ENCODE measurements around the gene AR. TPM values are rescaled to one million over a fixed set of nuclear protein-coding genes. Genes with fewer than 3 reads are reported as not detected.

The AR gene
- total and polyA plus RNA-seq, 7 donors, result under 0.01 to 9.1 (median 5.4) TPM; not detected in 1

- Histone ChIP-seq H3K4me3 (no peak overlapping the region), H3K4me1 (peaks cover 0 to 8% (median 0%) of the 10 kb centered on the region in 4 donors), H3K27me3 (no peaks in the 10 kb centered on the region), H3K36me3 (no peaks in the 10 kb centered on the region), H3K27ac (peak overlapping the region in 2 of 4 donors; percentile 23 to 56), H3K9me3 (no peaks in the 10 kb centered on the region)
- TF ChIP-seq EP300 (IDR thresholded peaks at IDR 0.05) (no peak), POLR2AphosphoS5 (IDR thresholded peaks at IDR 0.05) (no peak), CTCF (IDR thresholded peaks at IDR 0.05) (no peak), POLR2A (IDR thresholded peaks at IDR 0.05) (no peak)
- WGBS, 2 donors, result 71 to 73% methylated on average over 7 of the region's 7 CpGs
- DNase-seq, result no peak
- intact Hi-C loops (cut with DNase I), result no loop called here
Measured at GRCh38 chrX:67563469-67564448, 19.9 kb downstream of the AR start.

GRCh38 chrX:67564475-67564874 is 20.7 kb downstream of the AR start:
- TF ChIP-seq POLR2AphosphoS5 (IDR thresholded peaks at IDR 0.05) (no peak), CTCF (IDR thresholded peaks at IDR 0.05) (no peak), EP300 (IDR thresholded peaks at IDR 0.05) (no peak), POLR2A (IDR thresholded peaks at IDR 0.05) (no peak)
- no peak for DNase-seq
- H3K4me3 ChIP-seq, result no peak overlapping the region
- peaks cover 0 to 8% (median 0%) of the 10 kb centered on the region in 4 donors for H3K4me1 ChIP-seq
- no peak overlapping the region for H3K27ac ChIP-seq
- intact Hi-C loops (cut with DNase I), result no loop called here
- H3K9me3 ChIP-seq, result no peaks in the 10 kb centered on the region
- H3K36me3 ChIP-seq, result no peaks in the 10 kb centered on the region
- WGBS, 2 donors, result 97 to 100% methylated on average over 1 of the region's 1 CpG
- H3K27me3 ChIP-seq, result no peaks in the 10 kb centered on the region

- Histone ChIP-seq H3K9me3 (no peaks in the 10 kb centered on the region), H3K36me3 (no peaks in the 10 kb centered on the region), H3K27me3 (no peaks in the 10 kb centered on the region), H3K27ac (no peak overlapping the region), H3K4me3 (no peak overlapping the region), H3K4me1 (peaks cover 0 to under 1% (median 0%) of the 10 kb centered on the region in 4 donors)
- DNase-seq, result no peak
- intact Hi-C loops (cut with DNase I), result no loop called here
- 49 to 82% methylated on average over 5 of the region's 5 CpGs for WGBS, 2 donors
- TF ChIP-seq EP300 (IDR thresholded peaks at IDR 0.05), result no peak
- no peak for TF ChIP-seq POLR2AphosphoS5 (IDR thresholded peaks at IDR 0.05)
- no peak for TF ChIP-seq CTCF (IDR thresholded peaks at IDR 0.05)
- TF ChIP-seq POLR2A (IDR thresholded peaks at IDR 0.05), result no peak
Measured at GRCh38 chrX:67568769-67569168, 24.9 kb downstream of the AR start.

- Histone ChIP-seq H3K27ac (no peak overlapping the region), H3K27me3 (no peaks in the 10 kb centered on the region), H3K9me3 (no peaks in the 10 kb centered on the region), H3K36me3 (no peaks in the 10 kb centered on the region), H3K4me1 (no peaks in the 10 kb centered on the region), H3K4me3 (no peak overlapping the region)
- DNase-seq, result no peak
- no peak for TF ChIP-seq POLR2A (IDR thresholded peaks at IDR 0.05)
- no peak for TF ChIP-seq EP300 (IDR thresholded peaks at IDR 0.05)
- no peak for TF ChIP-seq POLR2AphosphoS5 (IDR thresholded peaks at IDR 0.05)
- no peak for TF ChIP-seq CTCF (IDR thresholded peaks at IDR 0.05)
- intact Hi-C loops (cut with DNase I), result no loop called here
Measured at GRCh38 chrX:67570839-67571238, 27.0 kb downstream of the AR start.

Measured in sigmoid colon (tissue), 7 donors.